Activated naive CD4-positive, alpha-beta T cell treated with Interleukin-2 at 50 U/mL for 16 hours (primary cell): ENCODE data around the gene B3GALNT2.

Experiments
- DNase-seq: peaks from one replicate; pipeline ENCODE4 v3.0.0-alpha.2; 2020

B3GALNT2 gene

GRCh38 chr1:235450886-235451483 is 53.3 kb downstream of the B3GALNT2 start:
- DNase-seq: no peak

GRCh38 chr1:235450433-235450832 is 53.8 kb downstream of the B3GALNT2 start:
- DNase-seq: no peak

- no peak for DNase-seq
Observed at GRCh38 chr1:235448616-235449015, 55.6 kb downstream of the B3GALNT2 start.

GRCh38 chr1:235442788-235443429 is 61.3 kb downstream of the B3GALNT2 start:
- no peak for DNase-seq

GRCh38 chr1:235441159-235441685 is 63.0 kb downstream of the B3GALNT2 start:
- DNase-seq: no peak

- DNase-seq: no peak
Observed at GRCh38 chr1:235434001-235434400, 70.3 kb downstream of the B3GALNT2 start.

- no peak for DNase-seq
Observed at GRCh38 chr1:235430991-235431390, 73.3 kb downstream of the B3GALNT2 start.

GRCh38 chr1:235429143-235429542 is 75.1 kb downstream of the B3GALNT2 start:
- DNase-seq: no peak

GRCh38 chr1:235427447-235427846 is 76.8 kb downstream of the B3GALNT2 start:
- DNase-seq: no peak

GRCh38 chr1:235426680-235427079 is 77.6 kb downstream of the B3GALNT2 start:
- DNase-seq: no peak

- no peak for DNase-seq
Observed at GRCh38 chr1:235426143-235426542, 78.1 kb downstream of the B3GALNT2 start.

- no peak for DNase-seq
Observed at GRCh38 chr1:235425357-235425756, 78.9 kb downstream of the B3GALNT2 start.

GRCh38 chr1:235424092-235424491 is 80.2 kb downstream of the B3GALNT2 start:
- DNase-seq: no peak

- DNase-seq: peak; percentile 20
Observed at GRCh38 chr1:235423214-235423652, 81.0 kb downstream of the B3GALNT2 start.

- no peak for DNase-seq
Observed at GRCh38 chr1:235421751-235422150, 82.5 kb downstream of the B3GALNT2 start.

GRCh38 chr1:235417086-235417697 is 87.1 kb downstream of the B3GALNT2 start:
- DNase-seq: peak; percentile 61

GRCh38 chr1:235416662-235417049 is 87.6 kb downstream of the B3GALNT2 start:
- DNase-seq: no peak

- DNase-seq: peak; percentile 59
Observed at GRCh38 chr1:235415008-235415904, 89.0 kb downstream of the B3GALNT2 start.

GRCh38 chr1:235411489-235412486 is 92.5 kb downstream of the B3GALNT2 start:
- DNase-seq: no peak

GRCh38 chr1:235410467-235410866 is 93.8 kb downstream of the B3GALNT2 start:
- DNase-seq: no peak

GRCh38 chr1:235409042-235409820 is 95.0 kb downstream of the B3GALNT2 start:
- no peak for DNase-seq
